ENCODE results near the gene EML4. TPM values are rescaled to one million over a fixed set of nuclear protein-coding genes. Genes with fewer than 3 reads are reported as not detected.

The EML4 gene
- total and polyA plus RNA-seq, 9 of the 15 experiments (the other 6 are each of a cell fraction or from before 2014, with no cell fraction given), result 14.7 to 48.3 (median 36.5) TPM

DNA sequence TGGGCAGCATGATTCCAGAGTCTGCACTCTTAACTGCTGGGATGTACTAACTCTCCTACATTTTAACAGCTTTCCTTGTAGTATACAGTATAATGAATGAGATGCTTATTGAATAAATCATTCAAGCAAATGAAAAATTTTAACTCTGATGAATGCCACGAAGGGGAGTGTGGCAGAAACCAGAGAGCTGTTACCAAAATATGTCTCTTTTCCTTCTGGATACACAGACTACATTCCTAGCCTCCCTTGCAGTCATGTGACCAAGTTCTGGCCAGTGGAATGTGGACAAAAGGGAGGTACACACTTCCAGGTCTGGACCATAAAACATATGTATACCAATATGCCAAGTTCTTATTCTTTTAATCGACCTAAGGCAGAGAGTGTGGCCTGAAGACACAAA, 1.7 kb upstream of the EML4 start:
- ChIA-PET POLR2A (no interaction called here), CTCF (ENCODE audit: low intra/inter-chr PET ratio) (no interaction called here)
- no peak for DNase-seq (ENCODE audit: extremely low read depth in 1 of 4, low spot score in 3 of 4)
- peaks cover 29% of the 10 kb centered on the region for H3K79me2 ChIP-seq (ENCODE audit: control insufficient read depth, insufficient read depth, low read length)
- TF ChIP-seq NCOA1 (IDR thresholded peaks at IDR 0.05; ENCODE audit: low read depth), result no peak
- no peak for TF ChIP-seq JUND (IDR thresholded peaks at IDR 0.05; ENCODE audit: borderline replicate concordance, low read depth, low read length)
- TF ChIP-seq JUND (tag; IDR thresholded peaks at IDR 0.05; ENCODE audit: borderline replicate concordance, low read depth, low read length), result no peak
- no peak for TF ChIP-seq NR1H2 (CRISPR knock-in tag; IDR thresholded peaks at IDR 0.05)
- TF ChIP-seq, protein P1, sequence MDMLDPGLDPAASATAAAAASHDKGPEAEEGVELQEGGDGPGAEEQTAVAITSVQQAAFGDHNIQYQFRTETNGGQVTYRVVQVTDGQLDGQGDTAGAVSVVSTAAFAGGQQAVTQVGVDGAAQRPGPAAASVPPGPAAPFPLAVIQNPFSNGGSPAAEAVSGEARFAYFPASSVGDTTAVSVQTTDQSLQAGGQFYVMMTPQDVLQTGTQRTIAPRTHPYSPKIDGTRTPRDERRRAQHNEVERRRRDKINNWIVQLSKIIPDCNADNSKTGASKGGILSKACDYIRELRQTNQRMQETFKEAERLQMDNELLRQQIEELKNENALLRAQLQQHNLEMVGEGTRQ (CRISPR knock-in tag; IDR thresholded peaks at IDR 0.05), result peak; percentile 44
- TF ChIP-seq MTF1 (CRISPR knock-in tag; IDR thresholded peaks at IDR 0.05; ENCODE audit: borderline replicate concordance), result no peak
- TF ChIP-seq FOXK1 (CRISPR knock-in tag; IDR thresholded peaks at IDR 0.05; ENCODE audit: borderline replicate concordance), result no peak
- TF ChIP-seq ETS2 (tag; IDR thresholded peaks at IDR 0.05; ENCODE audit: borderline replicate concordance, poor library complexity, severe bottlenecking), result no peak
- TF ChIP-seq, protein P2, sequence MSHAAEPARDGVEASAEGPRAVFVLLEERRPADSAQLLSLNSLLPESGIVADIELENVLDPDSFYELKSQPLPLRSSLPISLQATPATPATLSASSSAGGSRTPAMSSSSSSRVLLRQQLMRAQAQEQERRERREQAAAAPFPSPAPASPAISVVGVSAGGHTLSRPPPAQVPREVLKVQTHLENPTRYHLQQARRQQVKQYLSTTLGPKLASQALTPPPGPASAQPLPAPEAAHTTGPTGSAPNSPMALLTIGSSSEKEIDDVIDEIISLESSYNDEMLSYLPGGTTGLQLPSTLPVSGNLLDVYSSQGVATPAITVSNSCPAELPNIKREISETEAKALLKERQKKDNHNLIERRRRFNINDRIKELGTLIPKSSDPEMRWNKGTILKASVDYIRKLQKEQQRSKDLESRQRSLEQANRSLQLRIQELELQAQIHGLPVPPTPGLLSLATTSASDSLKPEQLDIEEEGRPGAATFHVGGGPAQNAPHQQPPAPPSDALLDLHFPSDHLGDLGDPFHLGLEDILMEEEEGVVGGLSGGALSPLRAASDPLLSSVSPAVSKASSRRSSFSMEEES (CRISPR knock-in tag; IDR thresholded peaks at IDR 0.05), result peak; percentile 79
- TF ChIP-seq, protein P3, sequence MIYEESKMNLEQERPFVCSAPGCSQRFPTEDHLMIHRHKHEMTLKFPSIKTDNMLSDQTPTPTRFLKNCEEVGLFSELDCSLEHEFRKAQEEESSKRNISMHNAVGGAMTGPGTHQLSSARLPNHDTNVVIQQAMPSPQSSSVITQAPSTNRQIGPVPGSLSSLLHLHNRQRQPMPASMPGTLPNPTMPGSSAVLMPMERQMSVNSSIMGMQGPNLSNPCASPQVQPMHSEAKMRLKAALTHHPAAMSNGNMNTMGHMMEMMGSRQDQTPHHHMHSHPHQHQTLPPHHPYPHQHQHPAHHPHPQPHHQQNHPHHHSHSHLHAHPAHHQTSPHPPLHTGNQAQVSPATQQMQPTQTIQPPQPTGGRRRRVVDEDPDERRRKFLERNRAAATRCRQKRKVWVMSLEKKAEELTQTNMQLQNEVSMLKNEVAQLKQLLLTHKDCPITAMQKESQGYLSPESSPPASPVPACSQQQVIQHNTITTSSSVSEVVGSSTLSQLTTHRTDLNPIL (CRISPR knock-in tag; IDR thresholded peaks at IDR 0.05), result no peak
- peak overlapping the region; percentile 97 for H2AFZ ChIP-seq (ENCODE audit: low read depth, low read length)
- no peak overlapping the region for H3K4me3 ChIP-seq
- no TSS peak for BruUV-seq (replicated peaks)
- intact Hi-C loops (cut with micrococcal nuclease) (no loop called here), in situ Hi-C loops (cut with MboI) (no loop called here)
- H3K9me3 ChIP-seq (replicated peaks; ENCODE audit: control insufficient read depth, insufficient read depth, low read depth, low read length), result peaks cover 5% of the 10 kb centered on the region; the same call in 1 of the 2 replicates
- H3K9ac ChIP-seq (ENCODE audit: insufficient read depth in 1 of 2, low read depth in 2 of 2, low read length in 2 of 2), result no peak overlapping the region
- no peak for FAIRE-seq
- no peak for ATAC-seq
- H3K4me2 ChIP-seq (ENCODE audit: insufficient read depth, low read length), result no peak overlapping the region
- no peaks in the 10 kb centered on the region for H3K27me3 ChIP-seq (ENCODE audit: control insufficient read depth in 2 of 2, insufficient read depth in 2 of 2, low read length in 2 of 2)
- no peak overlapping the region for H3K27ac ChIP-seq (ENCODE audit: extremely low read depth, low read depth, low read length)
- no peaks in the 10 kb centered on the region for H4K20me1 ChIP-seq (replicated peaks; ENCODE audit: control insufficient read depth, insufficient read depth, low read length)
- H3K9me1 ChIP-seq (ENCODE audit: control insufficient read depth, insufficient read depth, low read length), result no peaks in the 10 kb centered on the region
- 3% methylated on average over 2 of the region's 2 CpGs for WGBS (ENCODE audit: insufficient coverage, low coverage, missing lambda C conversion rate)
- peaks cover 12 to 22% of the 10 kb centered on the region in 2 experiments; a peak in 4 of 5 replicates for H3K4me1 ChIP-seq (replicated peaks in 1 of 2; ENCODE audit: control insufficient read depth in 2 of 2, insufficient read depth in 2 of 2, low read length in 2 of 2)
- no peaks in the 10 kb centered on the region; the same call in 2 of the 3 replicates for H3K36me3 ChIP-seq (ENCODE audit: control insufficient read depth, insufficient read depth, low read length)
